Measurements from ENCODE around the gene RNF11.

DNA sequence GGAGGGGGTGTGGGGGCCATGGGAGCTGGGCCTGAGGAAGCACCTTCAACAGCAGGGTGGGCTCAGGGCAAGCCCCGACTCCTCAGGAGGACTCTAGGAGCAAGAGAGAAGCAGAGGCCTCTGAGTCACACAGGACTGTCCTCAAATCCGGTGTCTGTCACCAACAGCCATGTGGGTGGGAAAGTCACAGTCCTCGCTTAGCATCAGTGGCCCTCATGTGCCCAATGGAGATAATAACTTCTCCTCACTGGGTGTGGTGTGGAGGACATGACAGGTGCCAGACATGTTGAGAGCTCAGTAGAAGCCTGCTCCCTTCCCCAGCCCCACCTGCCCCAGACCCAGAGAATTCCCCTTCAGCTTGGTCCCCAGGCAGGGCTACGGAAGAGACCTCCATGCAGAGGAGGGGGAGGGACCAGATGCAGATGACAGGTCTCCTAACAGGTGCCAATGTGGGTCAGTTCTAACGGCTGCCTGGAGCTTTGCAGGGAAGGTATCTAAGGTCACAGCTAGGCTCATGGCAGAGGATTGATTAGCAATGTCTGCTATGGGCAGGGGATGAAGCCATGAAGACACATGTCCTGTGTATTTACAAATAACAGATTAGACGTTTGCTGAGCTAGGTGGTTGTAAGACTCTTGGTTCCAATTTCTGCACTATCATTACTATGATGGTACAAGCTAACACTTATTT lies 64.1 kb downstream of the RNF11 start:
- no peak for TF ChIP-seq POLR2A (IDR thresholded peaks at IDR 0.05)
- TF ChIP-seq, protein P1, sequence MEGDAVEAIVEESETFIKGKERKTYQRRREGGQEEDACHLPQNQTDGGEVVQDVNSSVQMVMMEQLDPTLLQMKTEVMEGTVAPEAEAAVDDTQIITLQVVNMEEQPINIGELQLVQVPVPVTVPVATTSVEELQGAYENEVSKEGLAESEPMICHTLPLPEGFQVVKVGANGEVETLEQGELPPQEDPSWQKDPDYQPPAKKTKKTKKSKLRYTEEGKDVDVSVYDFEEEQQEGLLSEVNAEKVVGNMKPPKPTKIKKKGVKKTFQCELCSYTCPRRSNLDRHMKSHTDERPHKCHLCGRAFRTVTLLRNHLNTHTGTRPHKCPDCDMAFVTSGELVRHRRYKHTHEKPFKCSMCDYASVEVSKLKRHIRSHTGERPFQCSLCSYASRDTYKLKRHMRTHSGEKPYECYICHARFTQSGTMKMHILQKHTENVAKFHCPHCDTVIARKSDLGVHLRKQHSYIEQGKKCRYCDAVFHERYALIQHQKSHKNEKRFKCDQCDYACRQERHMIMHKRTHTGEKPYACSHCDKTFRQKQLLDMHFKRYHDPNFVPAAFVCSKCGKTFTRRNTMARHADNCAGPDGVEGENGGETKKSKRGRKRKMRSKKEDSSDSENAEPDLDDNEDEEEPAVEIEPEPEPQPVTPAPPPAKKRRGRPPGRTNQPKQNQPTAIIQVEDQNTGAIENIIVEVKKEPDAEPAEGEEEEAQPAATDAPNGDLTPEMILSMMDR (IDR thresholded peaks at IDR 0.05 in 4 of 5, conservative IDR thresholded peaks at IDR 0.05 in 1 of 5) = no peak

Measured in gastrocnemius medialis (tissue), 4 donors.